Osteoblast (primary cell): Measurements from ENCODE around the gene SH3RF3. TPM values are rescaled to one million over a fixed set of nuclear protein-coding genes. Genes with fewer than 3 reads are reported as not detected.

Experiments used
- DNase-seq: peaks from one replicate; pipeline ENCODE4 v3.0.0; 2011; ENCODE audit warnings: low spot score, mixed read lengths; ENCODE audit not compliant: insufficient read length; ENCODE audit errors: missing footprints
- H2AFZ ChIP-seq: 2 replicates; pipeline ENCODE4 v1.6.0; 2011; ENCODE audit warnings: mild to moderate bottlenecking, low read length
- H3K27ac ChIP-seq: 2 replicates; pipeline ENCODE4 v1.5.1; 2011; ENCODE audit warnings: mild to moderate bottlenecking, low read depth, low read length, moderate library complexity
- H3K27me3 ChIP-seq: 2 replicates; pipeline ENCODE4 v1.6.0; 2012; ENCODE audit warnings: mild to moderate bottlenecking, control low read depth, inconsistent platforms, low read length, moderate library complexity; ENCODE audit not compliant: insufficient read depth
- H3K36me3 ChIP-seq: 2 replicates; pipeline ENCODE4 v1.5.1; 2011; ENCODE audit warnings: mild to moderate bottlenecking, low read length, control low read depth, moderate library complexity; ENCODE audit not compliant: insufficient read depth
- H3K4me1 ChIP-seq: 2 replicates; pipeline ENCODE4 v1.5.1; 2011; ENCODE audit warnings: mild to moderate bottlenecking, low read length, control low read depth, moderate library complexity; ENCODE audit not compliant: insufficient read depth
- H3K4me2 ChIP-seq: 2 replicates; pipeline ENCODE4 v1.6.0; 2011; ENCODE audit warnings: mild to moderate bottlenecking, low read length; ENCODE audit not compliant: insufficient read depth
- H3K4me3 ChIP-seq: fragments of 200-600 bp; sonication (generic); 3 replicates; pipeline ENCODE4 v1.5.1; 2012; ENCODE audit warnings: mild to moderate bottlenecking, low read length, inconsistent platforms; ENCODE audit not compliant: insufficient read depth
- H3K79me2 ChIP-seq: 2 replicates; pipeline ENCODE4 v1.6.0; 2012; ENCODE audit warnings: mild to moderate bottlenecking, low read length, control low read depth, inconsistent platforms; ENCODE audit not compliant: insufficient read depth
- H3K9me3 ChIP-seq: 2 replicates; pipeline ENCODE4 v1.5.1; 2011; ENCODE audit warnings: low read depth, low read length, control low read depth
- H4K20me1 ChIP-seq: 2 replicates; pipeline ENCODE4 v1.6.0; 2012; ENCODE audit warnings: mild to moderate bottlenecking, low read length, control low read depth; ENCODE audit not compliant: insufficient read depth
- total RNA-seq: library from RNA; depleted of rRNA; stranded (reverse); fragments of >200 nt; gene quantifications from 2 replicates; pipeline ENCODE4 v1.2.3, GENCODE V29; 2012
- TF ChIP-seq, protein P1 (sequence below): IDR thresholded peaks from 2 replicates; pipeline ENCODE4 v1.5.1; 2011; ENCODE audit warnings: mild to moderate bottlenecking, low read depth, low read length, moderate library complexity; ENCODE audit errors: extremely low read depth

SH3RF3 gene
- total RNA-seq, 1 donor, result 14.8 TPM

DNA sequence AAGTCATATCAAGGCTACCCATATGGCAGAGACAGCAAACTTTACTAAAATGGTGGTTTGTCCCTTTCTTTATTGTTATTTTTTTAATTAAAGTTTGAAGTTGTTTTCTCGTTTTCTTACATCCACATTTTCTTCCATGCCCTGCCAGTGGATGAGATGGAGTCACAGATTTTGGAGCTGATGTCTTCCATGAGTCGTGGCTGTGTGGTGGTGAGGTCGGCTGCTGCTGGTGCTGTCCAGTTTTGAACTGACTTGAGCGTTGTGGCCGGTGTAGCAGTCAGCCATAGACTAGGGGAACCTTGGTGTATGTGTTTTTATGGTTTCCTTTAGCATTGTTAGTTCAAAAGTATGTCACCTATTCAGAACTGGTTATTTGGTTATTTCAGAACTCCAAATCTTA is 182.8 kb downstream of the SH3RF3 start:
- no peaks in the 10 kb centered on the region for H3K27me3 ChIP-seq
- H3K27ac ChIP-seq, result peak overlapping the region; percentile 23
- DNase-seq, result no peak
- no peak overlapping the region for H3K4me3 ChIP-seq
- peaks cover 37% of the 10 kb centered on the region for H3K79me2 ChIP-seq
- H3K9me3 ChIP-seq, result no peaks in the 10 kb centered on the region
- no peaks in the 10 kb centered on the region for H3K4me1 ChIP-seq
- no peaks in the 10 kb centered on the region for H3K36me3 ChIP-seq
- TF ChIP-seq, protein P1, sequence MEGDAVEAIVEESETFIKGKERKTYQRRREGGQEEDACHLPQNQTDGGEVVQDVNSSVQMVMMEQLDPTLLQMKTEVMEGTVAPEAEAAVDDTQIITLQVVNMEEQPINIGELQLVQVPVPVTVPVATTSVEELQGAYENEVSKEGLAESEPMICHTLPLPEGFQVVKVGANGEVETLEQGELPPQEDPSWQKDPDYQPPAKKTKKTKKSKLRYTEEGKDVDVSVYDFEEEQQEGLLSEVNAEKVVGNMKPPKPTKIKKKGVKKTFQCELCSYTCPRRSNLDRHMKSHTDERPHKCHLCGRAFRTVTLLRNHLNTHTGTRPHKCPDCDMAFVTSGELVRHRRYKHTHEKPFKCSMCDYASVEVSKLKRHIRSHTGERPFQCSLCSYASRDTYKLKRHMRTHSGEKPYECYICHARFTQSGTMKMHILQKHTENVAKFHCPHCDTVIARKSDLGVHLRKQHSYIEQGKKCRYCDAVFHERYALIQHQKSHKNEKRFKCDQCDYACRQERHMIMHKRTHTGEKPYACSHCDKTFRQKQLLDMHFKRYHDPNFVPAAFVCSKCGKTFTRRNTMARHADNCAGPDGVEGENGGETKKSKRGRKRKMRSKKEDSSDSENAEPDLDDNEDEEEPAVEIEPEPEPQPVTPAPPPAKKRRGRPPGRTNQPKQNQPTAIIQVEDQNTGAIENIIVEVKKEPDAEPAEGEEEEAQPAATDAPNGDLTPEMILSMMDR, result no peak
- H3K4me2 ChIP-seq, result no peak overlapping the region
- H4K20me1 ChIP-seq, result peaks cover 11% of the 10 kb centered on the region
- H2AFZ ChIP-seq, result no peak overlapping the region

DNA sequence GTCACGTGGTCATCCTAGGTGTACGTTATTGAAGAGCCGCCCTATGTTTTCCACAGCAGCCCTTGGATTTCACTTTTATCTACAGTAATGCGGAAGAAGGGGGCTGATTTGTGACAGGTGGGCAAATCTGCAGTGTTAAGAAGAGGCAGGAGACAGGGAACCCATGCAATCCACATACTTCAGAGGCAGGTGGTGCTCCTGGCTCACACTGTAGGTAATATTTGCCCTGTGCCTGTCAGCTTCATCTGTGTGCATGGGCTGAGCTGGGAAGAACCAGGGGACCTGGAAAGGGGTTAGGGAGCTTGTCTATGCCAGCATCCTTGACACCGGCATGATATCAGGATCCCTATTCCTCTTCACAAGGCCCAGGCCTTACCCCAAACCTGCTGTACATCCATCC is 183.9 kb downstream of the SH3RF3 start:
- Histone ChIP-seq H3K27me3 (no peaks in the 10 kb centered on the region), H3K4me1 (peaks cover 8% of the 10 kb centered on the region), H3K4me3 (no peak overlapping the region), H3K27ac (no peak overlapping the region), H3K36me3 (no peaks in the 10 kb centered on the region), H3K4me2 (no peak overlapping the region), H3K9me3 (no peaks in the 10 kb centered on the region), H4K20me1 (peaks cover 10% of the 10 kb centered on the region), H2AFZ (no peak overlapping the region), H3K79me2 (peaks cover 41% of the 10 kb centered on the region)
- TF ChIP-seq, protein P1, result no peak
- no peak for DNase-seq

DNA sequence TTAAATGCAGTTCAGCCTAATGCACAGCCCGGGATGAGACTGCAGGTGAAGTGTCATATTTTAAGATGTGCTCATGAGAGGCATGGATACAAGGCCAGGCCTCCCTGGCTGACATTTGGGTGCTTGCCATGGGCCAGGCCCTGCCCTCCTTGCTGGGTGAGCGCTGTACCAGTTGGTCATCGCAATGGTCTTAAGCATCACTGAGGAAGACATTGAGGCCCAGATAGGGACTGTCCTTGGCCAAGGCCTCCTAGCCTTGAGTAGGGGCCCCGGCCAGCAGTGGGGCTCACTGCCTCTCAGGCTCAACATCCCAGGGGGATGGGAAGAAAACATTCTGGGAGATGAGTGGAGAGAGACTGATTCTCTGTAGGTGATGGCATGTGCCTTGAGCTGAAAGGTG is 184.3 kb downstream of the SH3RF3 start:
- Histone ChIP-seq H3K9me3 (no peaks in the 10 kb centered on the region), H3K4me3 (no peak overlapping the region), H3K4me1 (peaks cover 12% of the 10 kb centered on the region), H3K27me3 (no peaks in the 10 kb centered on the region), H3K79me2 (peaks cover 41% of the 10 kb centered on the region), H4K20me1 (peaks cover 10% of the 10 kb centered on the region), H3K36me3 (no peaks in the 10 kb centered on the region), H2AFZ (no peak overlapping the region), H3K4me2 (no peak overlapping the region), H3K27ac (no peak overlapping the region)
- TF ChIP-seq, protein P1, result no peak
- DNase-seq, result peak; percentile 54

GRCh38 chr2:109316091-109316490 is 187.1 kb downstream of the SH3RF3 start:
- DNase-seq, result no peak
- Histone ChIP-seq H3K27ac (no peak overlapping the region), H3K9me3 (no peaks in the 10 kb centered on the region), H2AFZ (no peak overlapping the region), H3K79me2 (peaks cover 58% of the 10 kb centered on the region), H3K4me3 (no peak overlapping the region), H3K4me2 (no peak overlapping the region), H3K27me3 (no peaks in the 10 kb centered on the region), H4K20me1 (peaks cover 10% of the 10 kb centered on the region), H3K36me3 (no peaks in the 10 kb centered on the region), H3K4me1 (peaks cover 25% of the 10 kb centered on the region)
- TF ChIP-seq, protein P1, result no peak
